ENCODE measurements around the gene FIZ1. TPM values are rescaled to one million over a fixed set of nuclear protein-coding genes. Genes with fewer than 3 reads are reported as not detected.

The FIZ1 gene
- total RNA-seq, 1 donor from 2014 or later, result 3.2 TPM

Other genes starting within 250 kb of the FIZ1 start
- 3.1 TPM for gene COX6B2, start 244.8 kb downstream of the FIZ1 start, total RNA-seq
- not detected for gene GARIN5B, start 236.3 kb downstream of the FIZ1 start, total RNA-seq
- 0.30 TPM for gene IL11, start 229.1 kb downstream of the FIZ1 start, total RNA-seq
- not detected for gene TMEM190, start 222.7 kb downstream of the FIZ1 start, total RNA-seq
- 0.30 TPM for gene TMEM238, start 215.2 kb downstream of the FIZ1 start, total RNA-seq
- gene RPL28, start 213.6 kb downstream of the FIZ1 start, total RNA-seq, result 377 TPM
- 25.4 TPM for gene UBE2S, start 191.7 kb downstream of the FIZ1 start, total RNA-seq
- gene SHISA7, start 156.2 kb downstream of the FIZ1 start, total RNA-seq, result 0.10 TPM
- 23.0 TPM for gene ISOC2, start 137.9 kb downstream of the FIZ1 start, total RNA-seq
- gene C19orf85, start 134.8 kb downstream of the FIZ1 start, total RNA-seq, result not detected
- gene ZNF628, start 122.9 kb downstream of the FIZ1 start, total RNA-seq, result 1.1 TPM
- gene NAT14, start 114.3 kb downstream of the FIZ1 start, total RNA-seq, result 6.1 TPM
- gene SSC5D, start 111.1 kb downstream of the FIZ1 start, total RNA-seq, result 16.5 TPM
- gene SBK2, start 62.4 kb downstream of the FIZ1 start, total RNA-seq, result not detected
- not detected for gene SBK3, start 54.0 kb downstream of the FIZ1 start, total RNA-seq
- 2.2 TPM for gene ZNF579, start 18.7 kb downstream of the FIZ1 start, total RNA-seq
- 6.4 TPM for gene ZNF524, start 771 bp upstream of the FIZ1 start, total RNA-seq
- 2.1 TPM for gene ZNF865, start 6.1 kb upstream of the FIZ1 start, total RNA-seq
- 3.2 TPM for gene ZNF784, start 25.0 kb upstream of the FIZ1 start, total RNA-seq
- gene ZNF580, start 41.5 kb upstream of the FIZ1 start, total RNA-seq, result 4.0 TPM
- gene ZNF581, start 44.1 kb upstream of the FIZ1 start, total RNA-seq, result 12.4 TPM
- gene CCDC106, start 48.7 kb upstream of the FIZ1 start, total RNA-seq, result 4.2 TPM
- 64.1 TPM for gene U2AF2, start 55.5 kb upstream of the FIZ1 start, total RNA-seq
- gene EPN1, start 75.7 kb upstream of the FIZ1 start, total RNA-seq, result 20.8 TPM
- gene NLRP9, start 138.9 kb upstream of the FIZ1 start, total RNA-seq, result not detected
- gene RFPL4A, start 159.6 kb upstream of the FIZ1 start, total RNA-seq, result not detected
- gene RFPL4AL1, start 169.6 kb upstream of the FIZ1 start, total RNA-seq, result not detected
- gene NLRP11, start 232.5 kb upstream of the FIZ1 start, total RNA-seq, result not detected
- not detected for gene NLRP4, start 237.0 kb upstream of the FIZ1 start, total RNA-seq